Thyroid gland (tissue), 4 donors: Measurements from ENCODE around the gene PSMD1. TPM values are rescaled to one million over a fixed set of nuclear protein-coding genes. Genes with fewer than 3 reads are reported as not detected.

Experiments used
- DNase-seq, 2 donors: peaks; one replicate each; pipeline ENCODE4 v3.0.0-alpha.2; 2019
- H3K27ac ChIP-seq, 3 donors: fragments of 200-600 bp; sonication (generic); 1 replicate in 2 of 3; 2 replicates in 1 of 3; pipeline ENCODE4 v1.5.1; 2016 to 2019; ENCODE audit warnings: mild to moderate bottlenecking in 1 of 3, moderate library complexity in 1 of 3
- H3K27me3 ChIP-seq: fragments of 200-600 bp; sonication (generic); one replicate; pipeline ENCODE4 v1.5.1; 2019
- H3K36me3 ChIP-seq, 2 donors: fragments of 200-600 bp; sonication (generic); one replicate each; pipeline ENCODE4 v1.5.1; 2016 to 2019
- H3K4me1 ChIP-seq, 2 donors: fragments of 200-600 bp; sonication (generic); one replicate each; pipeline ENCODE4 v1.5.1; 2017 to 2019
- H3K4me3 ChIP-seq, 3 donors: fragments of 200-600 bp; sonication (generic); replicated peaks in 1 of 3; 1 replicate in 2 of 3; 2 replicates in 1 of 3; pipeline ENCODE4 v1.5.1; 2016; ENCODE audit warnings: mild to moderate bottlenecking in 1 of 3
- H3K9me3 ChIP-seq: fragments of 200-600 bp; sonication (generic); one replicate; pipeline ENCODE4 v1.5.1; 2017
- CTCF ChIP-seq, 6 experiments: fragments of 200-600 bp in 3 of 6; fragments of 450-650 bp in 3 of 6; sonication (generic) in 3 of 6; IDR thresholded peaks; one replicate each; pipeline ENCODE4 v1.5.1; 2016 to 2019; ENCODE audit warnings: antibody characterized with exemption in 6 of 6, mild to moderate bottlenecking in 2 of 6, inconsistent platforms in 1 of 6, moderate library complexity in 1 of 6
- POLR2A ChIP-seq, 2 donors: fragments of 450-650 bp; IDR thresholded peaks; one replicate each; pipeline ENCODE4 v1.6.1; 2017; ENCODE audit warnings: antibody characterized with exemption in 2 of 2, mild to moderate bottlenecking in 2 of 2, moderate library complexity in 1 of 2
- WGBS, 2 donors: methylation state at CpG; one replicate each; pipeline ENCODE4 v1.1.5; 2017; 5-methylcytosine and 5-hydroxymethylcytosine counted together
- intact Hi-C: fragments of 100-400 bp; cut with DNase I; formaldehyde crosslinking; loops from one replicate; pipeline ENCODE4 v1.15.1; 2023
- total RNA-seq, 4 donors: library from RNA; depleted of rRNA; stranded (reverse); fragments of >200 nt; gene quantifications; one replicate each; pipeline ENCODE4 v1.2.3, GENCODE V29; 2016

PSMD1 gene
- total RNA-seq, 4 donors from 2014 or later = 60.2 to 98.7 (median 78.4) TPM

GRCh38 chr2:231037731-231038482, 18.8 kb upstream of the PSMD1 start:
- 0 to 4% methylated on average over 4 to 24 of the region's 104 CpGs for whole genome bisulfite sequencing, 2 donors
- no peak overlapping the region for H3K27ac ChIP-seq
- no peaks in the 10 kb centered on the region for H3K36me3 ChIP-seq
- peaks cover 9% of the 10 kb centered on the region for H3K27me3 ChIP-seq
- TF ChIP-seq CTCF (IDR thresholded peaks at IDR 0.05) (no peak), POLR2A (IDR thresholded peaks at IDR 0.05) (no peak)
- intact Hi-C loops = no loop called here
- H3K4me1 ChIP-seq = no peaks in the 10 kb centered on the region
- DNase-seq = no peak
- H3K9me3 ChIP-seq = no peaks in the 10 kb centered on the region
- H3K4me3 ChIP-seq = no peak overlapping the region

- Histone ChIP-seq H3K4me1 (no peaks in the 10 kb centered on the region), H3K36me3 (no peaks in the 10 kb centered on the region), H3K27me3 (peaks cover 9% of the 10 kb centered on the region), H3K9me3 (no peaks in the 10 kb centered on the region), H3K27ac (no peak overlapping the region), H3K4me3 (no peak overlapping the region)
- intact Hi-C loops = no loop called here
- no peak for DNase-seq
- TF ChIP-seq POLR2A (IDR thresholded peaks at IDR 0.05) (no peak), CTCF (IDR thresholded peaks at IDR 0.05) (no peak)
- 22 to 26% methylated on average over 21 of the region's 21 CpGs for WGBS, 2 donors
Measured at GRCh38 chr2:231038483-231039293, 18.0 kb upstream of the PSMD1 start.

- H3K27ac ChIP-seq = no peak overlapping the region
- 76 to 80% methylated on average over 6 of the region's 6 CpGs for WGBS, 2 donors
- intact Hi-C loops = no loop called here
- TF ChIP-seq POLR2A (IDR thresholded peaks at IDR 0.05) (no peak), CTCF (IDR thresholded peaks at IDR 0.05) (no peak)
- no peaks in the 10 kb centered on the region for H3K4me1 ChIP-seq
- H3K27me3 ChIP-seq = peaks cover 9% of the 10 kb centered on the region
- no peak overlapping the region for H3K4me3 ChIP-seq
- H3K36me3 ChIP-seq = no peaks in the 10 kb centered on the region
- no peaks in the 10 kb centered on the region for H3K9me3 ChIP-seq
- no peak for DNase-seq
Measured at GRCh38 chr2:231039294-231039664, 17.4 kb upstream of the PSMD1 start.

- intact Hi-C loops = no loop called here
- H3K36me3 ChIP-seq = no peaks in the 10 kb centered on the region
- H3K27ac ChIP-seq = no peak overlapping the region
- TF ChIP-seq POLR2A (IDR thresholded peaks at IDR 0.05) = no peak
- TF ChIP-seq CTCF (IDR thresholded peaks at IDR 0.05) = no peak
- 78 to 85% methylated on average over 8 of the region's 8 CpGs for WGBS, 2 donors
- DNase-seq = no peak
- no peak overlapping the region for H3K4me3 ChIP-seq
- H3K4me1 ChIP-seq = no peaks in the 10 kb centered on the region
- H3K9me3 ChIP-seq = no peaks in the 10 kb centered on the region
- peaks cover 9% of the 10 kb centered on the region for H3K27me3 ChIP-seq
Measured at GRCh38 chr2:231039821-231040364, 16.8 kb upstream of the PSMD1 start.
